Activated naive CD8-positive, alpha-beta T cell treated with anti-CD3 and anti-CD28 coated beads, Interleukin-2, amount 50 U/mL, for 24 hours (primary cell): Measurements from ENCODE around the gene PRR36.

Experiments used
- ATAC-seq: fragments of 150-1000 bp; cut with Tn5 transposase; one replicate; pipeline ENCODE4 v1.10.0; 2021
- DNase-seq: peaks from one replicate; pipeline ENCODE4 v3.0.0; 2021
- H3K27ac Mint-ChIP-seq: one replicate; pipeline ENCODE4 v1.8.0; 2021; ENCODE audit warnings: mild to moderate bottlenecking, mixed read lengths
- H3K27me3 Mint-ChIP-seq: one replicate; pipeline ENCODE4 v1.8.0; 2021; ENCODE audit warnings: mixed read lengths
- H3K36me3 Mint-ChIP-seq: one replicate; pipeline ENCODE4 v1.8.0; 2021; ENCODE audit warnings: low read depth, mixed read lengths
- H3K4me1 Mint-ChIP-seq: one replicate; pipeline ENCODE4 v1.8.0; 2021; ENCODE audit warnings: mixed read lengths
- H3K4me3 Mint-ChIP-seq: one replicate; pipeline ENCODE4 v1.8.0; 2021; ENCODE audit warnings: mild to moderate bottlenecking, moderate library complexity, mixed read lengths
- H3K9me3 Mint-ChIP-seq: one replicate; pipeline ENCODE4 v1.8.0; 2021; ENCODE audit warnings: mixed read lengths

PRR36 gene

DNA sequence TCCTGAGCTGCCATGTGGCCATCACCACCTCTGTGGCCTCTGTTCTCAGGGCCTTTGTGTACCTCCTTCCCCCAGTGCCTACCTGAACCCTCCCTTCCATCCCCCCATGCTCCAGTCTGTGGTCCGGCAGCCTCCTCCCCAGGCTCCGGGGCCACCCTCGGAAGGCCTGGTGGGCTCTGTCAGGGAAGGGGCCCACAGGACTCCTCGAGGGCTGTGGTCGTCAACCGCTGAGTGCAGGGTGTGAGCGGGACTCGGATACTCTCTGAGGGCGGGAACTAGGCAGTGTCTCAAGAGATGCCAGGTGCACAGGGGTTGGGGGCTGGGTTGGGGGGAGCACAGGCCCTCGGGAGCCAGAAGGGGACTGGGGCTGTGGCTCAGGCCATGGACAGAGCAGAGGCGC, 33.4 kb upstream of the PRR36 start:
- H3K36me3 Mint-ChIP-seq = peaks cover 21% of the 10 kb centered on the region
- peaks cover 30% of the 10 kb centered on the region for H3K4me1 Mint-ChIP-seq
- H3K9me3 Mint-ChIP-seq = no peaks in the 10 kb centered on the region
- no peak for DNase-seq
- peaks cover 5% of the 10 kb centered on the region for H3K27me3 Mint-ChIP-seq
- ATAC-seq = no peak
- H3K27ac Mint-ChIP-seq = no peak overlapping the region
- H3K4me3 Mint-ChIP-seq = no peak overlapping the region

DNA sequence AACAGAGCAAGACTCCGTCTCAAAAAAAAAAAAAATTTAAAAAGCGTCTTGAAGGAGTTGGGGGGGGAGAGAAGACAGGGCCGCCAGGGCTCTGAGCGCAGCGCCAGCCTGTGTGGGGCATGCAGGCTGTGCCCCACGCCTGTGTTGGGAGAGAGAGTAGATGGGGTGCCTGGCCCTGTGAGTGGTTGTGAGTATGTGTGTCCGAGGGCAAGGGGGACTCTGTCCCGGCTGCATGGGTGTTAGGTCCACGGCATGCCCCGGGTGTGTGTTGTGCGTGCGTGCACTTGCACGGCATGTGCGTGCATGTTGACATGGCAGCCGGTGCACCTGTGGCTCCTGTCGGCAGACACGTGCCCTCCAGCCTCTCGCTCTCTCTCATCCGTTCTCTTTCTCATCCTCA, 32.9 kb upstream of the PRR36 start:
- no peak for DNase-seq
- ATAC-seq = no peak
- Mint-ChIP-seq H3K4me1 (peaks cover 32% of the 10 kb centered on the region), H3K27ac (no peak overlapping the region), H3K36me3 (peaks cover 21% of the 10 kb centered on the region), H3K9me3 (no peaks in the 10 kb centered on the region), H3K4me3 (no peak overlapping the region), H3K27me3 (peaks cover 5% of the 10 kb centered on the region)

DNA sequence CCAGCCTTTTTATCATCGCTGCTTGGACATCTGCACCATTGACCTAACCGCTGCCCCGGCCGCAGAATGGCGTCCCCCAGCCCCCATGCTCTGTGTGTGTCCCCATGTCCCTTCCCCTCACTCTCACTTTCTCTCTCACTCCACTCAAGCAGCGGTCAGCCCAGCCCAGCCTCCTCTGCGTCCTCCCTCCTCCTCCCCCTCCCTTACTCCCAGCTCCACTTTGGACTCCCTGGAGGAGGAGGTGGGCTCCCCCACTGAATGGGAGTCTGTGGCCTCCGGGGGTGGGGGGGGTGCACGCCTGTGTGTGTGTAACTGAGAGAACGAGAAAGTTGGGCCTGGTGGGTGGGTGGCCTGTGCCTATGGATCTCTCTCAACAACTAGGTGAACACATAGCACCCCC, 31.7 kb upstream of the PRR36 start:
- Mint-ChIP-seq H3K27ac (peak overlapping the region; percentile 33), H3K4me1 (peaks cover 35% of the 10 kb centered on the region), H3K4me3 (peak overlapping the region; percentile 24), H3K9me3 (no peaks in the 10 kb centered on the region), H3K27me3 (peaks cover 5% of the 10 kb centered on the region), H3K36me3 (peaks cover 18% of the 10 kb centered on the region)
- ATAC-seq (no peak), DNase-seq (no peak)

DNA sequence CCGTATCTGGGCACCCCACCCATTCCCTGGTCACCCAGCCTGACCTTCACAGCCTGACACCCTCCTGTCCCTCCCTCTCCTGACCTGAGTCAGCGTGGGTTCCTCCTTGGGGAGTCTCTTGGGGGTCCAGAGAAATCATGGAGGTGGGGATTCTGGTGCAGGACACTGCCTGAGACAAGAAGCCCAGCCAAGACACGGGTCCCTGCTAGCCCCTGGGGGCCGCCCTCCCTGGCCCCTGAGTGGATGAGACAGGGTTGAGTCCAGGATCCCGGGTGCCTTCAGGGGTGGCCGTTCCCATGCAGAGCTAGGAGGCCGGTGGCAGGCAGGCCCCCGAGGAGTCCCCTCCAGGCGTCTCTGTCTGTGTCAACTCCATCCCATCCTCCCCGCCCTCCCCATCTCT, 31.1 kb upstream of the PRR36 start:
- Mint-ChIP-seq H3K9me3 (no peaks in the 10 kb centered on the region), H3K27ac (peak overlapping the region; percentile 88), H3K36me3 (peaks cover 14% of the 10 kb centered on the region), H3K4me1 (peaks cover 35% of the 10 kb centered on the region), H3K4me3 (peak overlapping the region; percentile 88), H3K27me3 (peaks cover 5% of the 10 kb centered on the region)
- DNase-seq (no peak), ATAC-seq (no peak)

DNA sequence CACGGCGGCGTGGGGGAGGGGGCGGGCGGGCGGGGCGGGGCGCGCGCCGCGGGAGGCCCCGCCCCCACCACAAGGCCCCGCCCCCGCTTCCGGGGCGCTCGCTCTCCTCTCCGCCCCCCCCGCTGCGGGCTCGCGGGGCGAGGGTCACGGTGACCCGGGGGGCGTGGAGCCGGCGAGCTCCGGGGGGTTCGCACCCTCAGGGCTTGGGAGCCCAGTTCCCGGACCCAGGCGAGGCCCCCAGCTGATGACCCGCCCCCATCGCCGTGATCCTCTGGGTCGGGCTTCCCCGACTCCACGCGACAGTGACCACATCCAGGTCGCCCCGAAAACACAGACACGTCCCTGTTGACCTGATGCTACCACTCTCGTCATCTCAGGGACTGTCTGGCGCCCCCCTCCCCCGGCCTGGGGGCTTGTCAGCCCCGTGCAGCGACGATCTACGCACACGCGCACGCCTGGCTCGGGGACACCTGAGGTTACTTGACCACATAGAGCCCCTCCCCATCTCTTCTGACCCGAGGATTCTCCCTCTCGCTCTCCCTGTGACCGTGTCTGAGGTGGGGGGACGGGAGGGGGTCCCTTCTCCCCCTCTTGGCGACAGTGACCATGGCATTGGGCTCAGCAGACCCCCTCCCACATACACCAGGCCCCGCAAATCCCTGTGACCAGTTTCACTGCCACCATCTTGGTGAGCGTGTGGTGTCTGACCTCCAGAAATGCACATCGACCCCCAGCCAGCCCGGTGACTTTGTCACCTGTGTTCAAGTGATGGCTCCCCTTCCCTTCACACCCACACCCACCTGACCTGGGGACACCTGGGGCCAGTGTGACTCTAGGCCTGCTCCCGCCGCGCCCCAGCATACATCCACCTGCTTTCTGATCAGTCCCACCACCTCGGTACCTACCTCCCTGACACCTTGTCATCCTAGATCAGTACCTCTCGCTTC, 30.2 kb upstream of the PRR36 start:
- Mint-ChIP-seq H3K4me3 (peak overlapping the region; percentile 88), H3K36me3 (peaks cover 14% of the 10 kb centered on the region), H3K27me3 (peaks cover 5% of the 10 kb centered on the region), H3K4me1 (peaks cover 35% of the 10 kb centered on the region), H3K9me3 (no peaks in the 10 kb centered on the region), H3K27ac (peak overlapping the region; percentile 88)
- DNase-seq (no peak), ATAC-seq (peak; percentile 25)

DNA sequence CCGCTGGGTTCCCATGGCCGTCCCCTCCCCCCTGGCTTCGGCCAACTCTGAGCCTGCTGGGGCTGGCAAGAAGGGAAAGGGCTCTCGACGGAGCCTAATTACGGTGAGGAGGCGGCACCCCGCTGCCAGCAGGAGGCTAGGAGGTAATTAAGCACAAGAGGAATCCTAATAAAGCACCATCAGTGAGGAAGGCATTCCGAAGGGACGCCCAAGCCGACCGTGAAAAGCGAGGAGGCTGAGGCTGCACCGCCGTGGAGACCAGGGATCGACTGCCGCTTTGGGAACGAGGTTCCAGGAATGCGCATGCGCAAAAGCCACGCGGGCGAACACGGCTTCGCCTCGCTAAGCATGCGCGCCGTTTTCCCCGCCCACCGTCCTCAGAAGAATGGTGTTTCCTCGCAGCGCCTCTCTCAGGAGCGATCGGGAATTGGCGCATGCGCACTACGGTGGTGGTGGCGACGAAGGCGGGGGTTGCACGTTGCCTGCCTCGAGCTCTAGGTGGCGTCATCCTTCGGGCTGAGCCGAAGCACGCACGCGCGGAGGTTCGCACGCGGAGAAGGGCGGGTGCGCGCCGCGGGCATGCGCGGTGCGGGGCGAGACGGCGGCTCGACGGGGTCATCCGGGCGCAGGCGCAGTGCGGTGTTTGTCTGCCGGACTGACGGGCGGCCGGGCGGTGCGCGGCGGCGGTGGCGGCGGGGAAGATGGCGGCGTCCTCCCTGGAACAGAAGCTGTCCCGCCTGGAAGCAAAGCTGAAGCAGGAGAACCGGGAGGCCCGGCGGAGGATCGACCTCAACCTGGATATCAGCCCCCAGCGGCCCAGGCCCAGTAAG, 29.3 kb upstream of the PRR36 start, which contains the start of gene MAP2K7:
MAP2K7 (plus strand) TSS at position 634 of the 830 bp plus-strand sequence; CDS start at position 702, 68 bp downstream.
- Mint-ChIP-seq H3K27me3 (peaks cover 5% of the 10 kb centered on the region), H3K4me3 (peak within 1 kb of the TSS; percentile 88), H3K27ac (peak within 1 kb of the TSS; percentile 98), H3K36me3 (peaks cover 14% of the 10 kb centered on the region), H3K9me3 (no peaks in the 10 kb centered on the region), H3K4me1 (peaks cover 35% of the 10 kb centered on the region)
- peak; percentile 100 for DNase-seq
- peak; percentile 82 for ATAC-seq

DNA sequence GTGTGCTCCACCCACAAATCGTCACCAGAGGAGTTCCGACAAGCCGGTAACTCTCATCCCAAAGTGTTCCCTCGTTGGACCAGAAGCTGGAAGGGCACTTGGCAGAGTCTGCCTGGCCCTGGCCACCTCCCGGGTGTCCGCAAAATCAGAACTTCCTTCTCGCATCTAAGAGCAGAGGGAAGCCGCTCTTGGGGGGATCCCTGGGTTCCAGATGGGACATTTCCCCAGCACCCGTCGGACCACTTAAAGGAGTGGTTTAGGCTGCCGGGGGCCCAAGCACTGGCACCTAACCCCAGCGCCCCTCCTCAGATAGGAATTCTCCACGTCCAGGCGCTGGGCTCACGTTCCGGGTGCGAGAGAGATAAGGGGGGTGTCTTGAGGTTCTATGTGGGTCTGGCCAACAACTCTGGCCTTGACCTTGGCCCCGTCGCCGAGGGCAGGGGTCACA, 28.6 kb upstream of the PRR36 start:
- peak overlapping the region; percentile 98 for H3K27ac Mint-ChIP-seq
- H3K9me3 Mint-ChIP-seq = no peaks in the 10 kb centered on the region
- H3K4me1 Mint-ChIP-seq = peaks cover 35% of the 10 kb centered on the region
- ATAC-seq = no peak
- H3K36me3 Mint-ChIP-seq = peaks cover 14% of the 10 kb centered on the region
- peaks cover 5% of the 10 kb centered on the region for H3K27me3 Mint-ChIP-seq
- DNase-seq = no peak
- H3K4me3 Mint-ChIP-seq = peak overlapping the region; percentile 86

DNA sequence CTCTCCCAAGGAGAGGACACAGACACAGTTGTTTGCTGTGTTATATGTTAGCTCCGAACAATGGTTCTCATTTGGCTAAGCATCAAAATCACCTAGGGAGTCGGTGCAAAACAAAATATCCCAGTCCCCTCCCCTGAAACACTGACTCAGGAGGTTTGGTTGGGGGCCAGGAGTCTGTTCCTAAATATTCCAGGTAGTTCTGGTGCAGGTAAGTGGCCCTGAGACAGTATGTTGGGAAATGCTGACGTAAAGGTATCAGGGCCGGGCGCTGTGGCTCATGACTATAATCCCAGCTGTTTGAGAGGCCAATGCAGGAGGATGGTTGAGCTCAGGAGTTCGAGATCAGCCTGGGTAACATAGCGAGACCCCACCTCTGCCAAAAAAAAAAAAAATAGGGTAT, 27.1 kb upstream of the PRR36 start:
- DNase-seq (no peak), ATAC-seq (no peak)
- no peak overlapping the region for H3K27ac Mint-ChIP-seq
- H3K9me3 Mint-ChIP-seq = no peaks in the 10 kb centered on the region
- no peak overlapping the region for H3K4me3 Mint-ChIP-seq
- peaks cover 5% of the 10 kb centered on the region for H3K27me3 Mint-ChIP-seq
- H3K4me1 Mint-ChIP-seq = peaks cover 32% of the 10 kb centered on the region
- H3K36me3 Mint-ChIP-seq = peaks cover 14% of the 10 kb centered on the region

DNA sequence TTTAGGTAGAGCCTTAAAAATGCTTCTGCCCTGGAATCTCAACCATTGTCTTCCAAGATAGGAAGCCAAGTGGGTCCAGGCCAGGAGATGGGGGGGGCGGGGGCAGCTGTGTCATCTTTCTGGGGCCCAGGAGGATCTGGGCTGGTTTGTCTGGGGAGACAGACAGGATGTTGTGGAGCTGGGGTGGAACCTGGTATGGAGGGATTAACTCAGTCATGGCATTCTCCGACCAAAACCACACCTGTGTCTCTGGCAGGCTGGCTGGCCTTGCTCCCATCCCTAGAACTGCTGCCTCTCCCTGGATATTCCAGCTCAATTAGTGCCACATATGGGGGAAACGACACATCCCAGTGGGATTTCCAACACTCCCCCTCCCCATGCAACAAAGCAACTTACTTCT, 26.7 kb upstream of the PRR36 start:
- Mint-ChIP-seq H3K36me3 (peaks cover 14% of the 10 kb centered on the region), H3K27ac (no peak overlapping the region), H3K9me3 (no peaks in the 10 kb centered on the region), H3K4me3 (no peak overlapping the region), H3K27me3 (peaks cover 5% of the 10 kb centered on the region), H3K4me1 (peaks cover 29% of the 10 kb centered on the region)
- DNase-seq (no peak), ATAC-seq (no peak)

DNA sequence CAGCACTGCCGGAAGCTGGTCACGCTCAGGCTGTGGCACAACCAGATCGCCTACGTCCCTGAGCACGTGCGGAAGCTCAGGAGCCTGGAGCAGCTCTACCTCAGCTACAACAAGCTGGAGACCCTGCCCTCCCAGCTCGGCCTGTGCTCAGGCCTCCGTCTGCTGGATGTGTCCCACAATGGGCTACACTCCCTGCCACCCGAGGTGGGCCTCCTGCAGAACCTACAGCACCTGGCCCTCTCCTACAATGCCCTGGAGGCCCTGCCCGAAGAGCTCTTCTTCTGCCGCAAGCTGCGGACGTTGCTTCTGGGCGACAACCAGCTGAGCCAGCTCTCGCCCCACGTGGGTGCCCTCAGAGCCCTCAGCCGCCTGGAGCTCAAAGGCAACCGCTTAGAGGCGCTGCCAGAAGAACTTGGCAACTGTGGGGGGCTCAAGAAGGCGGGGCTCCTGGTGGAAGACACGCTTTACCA, 26.2 kb upstream of the PRR36 start:
- Mint-ChIP-seq H3K4me1 (peaks cover 26% of the 10 kb centered on the region), H3K27me3 (peaks cover 5% of the 10 kb centered on the region), H3K4me3 (no peak overlapping the region), H3K27ac (no peak overlapping the region), H3K36me3 (peaks cover 12% of the 10 kb centered on the region), H3K9me3 (no peaks in the 10 kb centered on the region)
- no peak for DNase-seq
- no peak for ATAC-seq

DNA sequence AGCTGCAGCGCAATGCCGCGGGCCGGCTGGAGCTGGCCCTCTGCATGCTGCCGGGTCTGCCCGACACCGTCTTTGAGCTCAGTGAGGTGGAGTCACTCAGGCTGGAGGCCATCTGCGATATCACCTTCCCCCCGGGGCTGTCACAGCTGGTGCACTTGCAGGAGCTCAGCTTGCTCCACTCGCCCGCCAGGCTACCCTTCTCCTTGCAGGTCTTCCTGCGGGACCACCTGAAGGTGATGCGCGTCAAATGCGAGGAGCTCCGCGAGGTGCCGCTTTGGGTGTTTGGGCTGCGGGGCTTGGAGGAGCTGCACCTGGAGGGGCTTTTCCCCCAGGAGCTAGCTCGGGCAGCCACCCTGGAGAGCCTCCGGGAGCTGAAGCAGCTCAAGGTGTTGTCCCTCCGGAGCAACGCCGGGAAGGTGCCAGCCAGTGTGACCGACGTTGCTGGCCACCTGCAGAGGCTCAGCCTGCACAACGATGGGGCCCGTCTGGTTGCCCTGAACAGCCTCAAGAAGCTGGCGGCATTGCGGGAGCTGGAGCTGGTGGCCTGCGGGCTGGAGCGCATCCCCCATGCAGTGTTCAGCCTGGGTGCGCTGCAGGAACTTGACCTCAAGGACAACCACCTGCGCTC, 25.7 kb upstream of the PRR36 start:
- no peak for DNase-seq
- Mint-ChIP-seq H3K4me1 (peaks cover 22% of the 10 kb centered on the region), H3K27ac (no peak overlapping the region), H3K27me3 (peaks cover 5% of the 10 kb centered on the region), H3K4me3 (no peak overlapping the region), H3K36me3 (peaks cover 8% of the 10 kb centered on the region), H3K9me3 (no peaks in the 10 kb centered on the region)
- ATAC-seq = no peak

DNA sequence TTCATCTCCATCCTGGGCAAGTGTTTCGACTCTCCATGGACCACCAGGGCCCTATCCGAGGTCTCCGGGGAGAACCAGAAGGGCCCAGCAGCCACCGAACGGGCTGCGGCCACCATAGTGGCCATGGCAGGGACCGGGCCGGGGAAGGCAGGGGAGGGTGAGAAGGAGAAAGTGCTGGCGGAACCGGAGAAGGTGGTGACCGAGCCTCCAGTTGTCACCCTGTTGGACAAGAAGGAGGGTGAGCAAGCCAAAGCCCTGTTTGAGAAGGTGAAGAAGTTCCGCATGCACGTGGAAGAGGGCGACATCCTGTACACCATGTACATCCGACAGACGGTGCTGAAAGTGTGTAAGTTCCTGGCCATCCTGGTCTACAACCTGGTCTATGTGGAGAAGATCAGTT, 24.8 kb upstream of the PRR36 start:
- Mint-ChIP-seq H3K9me3 (no peaks in the 10 kb centered on the region), H3K27ac (no peak overlapping the region), H3K27me3 (peaks cover 13% of the 10 kb centered on the region), H3K4me1 (peaks cover 21% of the 10 kb centered on the region), H3K36me3 (peaks cover 5% of the 10 kb centered on the region), H3K4me3 (no peak overlapping the region)
- DNase-seq (no peak), ATAC-seq (no peak)

DNA sequence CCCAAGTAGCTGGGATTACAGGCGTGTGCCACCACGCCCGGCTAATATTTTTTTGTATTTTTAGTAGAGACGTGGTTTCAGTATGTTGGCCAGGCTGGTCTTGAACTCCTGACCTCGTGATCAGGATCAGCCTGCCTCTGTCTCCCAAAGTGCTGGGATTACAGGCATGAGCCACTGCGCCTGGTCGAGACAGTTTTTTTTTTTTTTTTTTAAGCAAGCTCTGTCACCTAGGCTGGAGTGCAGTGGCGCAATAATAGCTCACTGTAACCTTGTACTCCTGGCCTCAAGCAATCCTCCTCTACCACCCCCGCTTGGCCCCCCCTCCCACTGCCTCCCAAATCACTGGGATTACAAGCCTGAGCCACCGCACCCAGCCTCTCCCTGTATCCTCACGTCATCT, 23.1 kb upstream of the PRR36 start:
- Mint-ChIP-seq H3K27ac (no peak overlapping the region), H3K36me3 (no peaks in the 10 kb centered on the region), H3K4me3 (no peak overlapping the region), H3K4me1 (peaks cover 15% of the 10 kb centered on the region), H3K27me3 (peaks cover 10% of the 10 kb centered on the region), H3K9me3 (no peaks in the 10 kb centered on the region)
- no peak for ATAC-seq
- DNase-seq = no peak

DNA sequence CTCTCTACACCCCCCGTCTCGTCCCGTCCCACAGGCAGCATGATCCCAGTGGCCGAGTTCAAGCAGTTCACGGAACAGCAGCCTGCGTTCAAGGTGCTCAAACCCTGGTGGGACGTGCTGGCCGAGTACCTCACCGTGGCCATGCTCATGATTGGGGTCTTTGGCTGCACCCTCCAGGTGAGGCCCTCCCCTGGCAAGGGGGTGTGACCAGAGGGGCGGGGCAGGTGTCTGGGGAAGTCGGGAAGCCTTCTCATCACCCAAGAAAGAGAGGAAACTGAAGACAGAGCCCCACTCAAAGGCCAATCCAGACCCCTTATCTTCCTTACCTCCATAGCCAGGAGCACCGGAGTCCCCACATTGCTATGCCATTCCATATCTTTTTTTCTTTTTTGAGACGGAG, 21.4 kb upstream of the PRR36 start:
- H3K36me3 Mint-ChIP-seq = no peaks in the 10 kb centered on the region
- ATAC-seq = no peak
- no peak for DNase-seq
- no peak overlapping the region for H3K27ac Mint-ChIP-seq
- no peaks in the 10 kb centered on the region for H3K9me3 Mint-ChIP-seq
- H3K27me3 Mint-ChIP-seq = peaks cover 14% of the 10 kb centered on the region
- H3K4me3 Mint-ChIP-seq = no peak overlapping the region
- H3K4me1 Mint-ChIP-seq = peaks cover 12% of the 10 kb centered on the region
